HepG2 (cell line): Measurements from ENCODE around the gene VPS9D1. TPM values are rescaled to one million over a fixed set of nuclear protein-coding genes. Genes with fewer than 3 reads are reported as not detected.
A peak's percentile ranks its signal among the peaks of the same experiment; 100 is the strongest.

Experiments
- BHLHE40 ChIP-seq: IDR thresholded peaks from 2 replicates; pipeline ENCODE4 v1.6.1; 2011; ENCODE audit warnings: low read length, improper control_type of control experiment
- CERS6 ChIP-seq: sonication (generic); formaldehyde crosslinking; IDR thresholded peaks from 2 replicates; pipeline ENCODE4 v1.5.0; 2020; ENCODE audit warnings: missing genetic modification reagents
- ETS1 ChIP-seq: sonication (generic); formaldehyde crosslinking; IDR thresholded peaks from 2 replicates; pipeline ENCODE4 v1.4.0; 2020; ENCODE audit warnings: missing genetic modification reagents
- FOXA1 ChIP-seq, 2 experiments: fragments of 450-650 bp in 1 of 2; sonication (generic) in 1 of 2; formaldehyde crosslinking in 1 of 2; IDR thresholded peaks; 2 replicates each; pipeline versions ENCODE4 v1.4.0 to v1.6.1; 2016 to 2020; ENCODE audit warnings: missing genetic modification reagents in 1 of 2
- FOXJ3 ChIP-seq: sonication (generic); formaldehyde crosslinking; IDR thresholded peaks from 2 replicates; pipeline ENCODE4 v1.4.0; 2020; ENCODE audit warnings: missing genetic modification reagents, mild to moderate bottlenecking, borderline replicate concordance
- MEIS1 ChIP-seq: sonication (generic); formaldehyde crosslinking; IDR thresholded peaks from 2 replicates; pipeline ENCODE4 v1.9.0; 2021; ENCODE audit warnings: mild to moderate bottlenecking, missing genetic modification reagents, moderate library complexity, borderline replicate concordance
- TBX2 ChIP-seq: sonication (generic); formaldehyde crosslinking; IDR thresholded peaks from 2 replicates; pipeline ENCODE4 v1.5.0; 2020; ENCODE audit warnings: missing genetic modification reagents, mild to moderate bottlenecking, borderline replicate concordance
- ZBTB40 ChIP-seq, 2 experiments: fragments of 450-650 bp in 1 of 2; sonication (generic) in 1 of 2; formaldehyde crosslinking in 1 of 2; IDR thresholded peaks; 2 replicates each; pipeline versions ENCODE4 v1.6.1 to v1.8.0; 2016 to 2022; ENCODE audit warnings: antibody characterized with exemption in 1 of 2, mild to moderate bottlenecking in 1 of 2, missing genetic modification reagents in 1 of 2
- ZNF124 ChIP-seq: sonication (generic); formaldehyde crosslinking; IDR thresholded peaks from 2 replicates; pipeline ENCODE4 v1.4.0; 2020; ENCODE audit warnings: missing genetic modification reagents
- ZNF17 ChIP-seq: sonication (generic); formaldehyde crosslinking; IDR thresholded peaks from 2 replicates; pipeline ENCODE4 v1.5.0; 2020; ENCODE audit warnings: mild to moderate bottlenecking, missing genetic modification reagents
- ZNF546 ChIP-seq: sonication (generic); formaldehyde crosslinking; conservative IDR thresholded peaks from 2 replicates; pipeline ENCODE4 v1.8.1; 2023; ENCODE audit warnings: mild to moderate bottlenecking, missing genetic modification reagents
- ZNF597 ChIP-seq: sonication (generic); formaldehyde crosslinking; IDR thresholded peaks from 2 replicates; pipeline ENCODE4 v1.5.0; 2020; ENCODE audit warnings: missing genetic modification reagents
- ZNF850 ChIP-seq: sonication (generic); formaldehyde crosslinking; conservative IDR thresholded peaks from 2 replicates; pipeline ENCODE4 v1.9.0; 2021; ENCODE audit warnings: mild to moderate bottlenecking, missing genetic modification reagents
- polyA plus RNA-seq, 8 experiments: library from polyadenylated mRNA; depleted of rRNA in 3 of 8; stranded (reverse) in 7 of 8; unstranded in 1 of 8; fragments of >200 nt; fragmentation: Illumina TruSeq in 4 of 8; extraction: Trizol in 4 of 8; gene quantifications; 2 replicates each; pipeline versions ENCODE4 v1.2.1 to v1.2.3, GENCODE V29; 2011 to 2016; ENCODE audit warnings: low read depth in 4 of 8, missing spikeins in 1 of 8, mixed read lengths in 1 of 8; ENCODE audit not compliant: insufficient read depth in 1 of 8
- total RNA-seq, 5 experiments: library from RNA; depleted of rRNA; stranded (reverse); fragments of >200 nt; fragmentation: Illumina TruSeq; extraction: Trizol; gene quantifications; 2 replicates each; pipeline ENCODE4 v1.2.3, GENCODE V29; 2016; ENCODE audit warnings: low read depth in 1 of 5

The VPS9D1 gene
- total and polyA plus RNA-seq, 2 of the 13 experiments (the other 11 are each of a cell fraction or from before 2014, with no cell fraction given): 10.1 to 13.2 TPM

- TF ChIP-seq ZBTB40 (IDR thresholded peaks at IDR 0.05): no peak
- TF ChIP-seq ZBTB40 (CRISPR knock-in tag; IDR thresholded peaks at IDR 0.05): peak; percentile 93
- peak; percentile 99 for TF ChIP-seq FOXJ3 (CRISPR knock-in tag)
- 0 out of 2 replicates have a peak, but pooled peaks have one; percentile 80 for TF ChIP-seq ZNF850 (CRISPR knock-in tag)
- peak; percentile 96 for TF ChIP-seq ZNF546 (CRISPR knock-in tag)
- peak; percentile 91 for TF ChIP-seq BHLHE40
- peak; percentile 91; the same call in 1 of the 2 replicates for TF ChIP-seq MEIS1 (CRISPR knock-in tag)
- peak; percentile 96; the same call in 1 of the 2 replicates for TF ChIP-seq ETS1 (CRISPR knock-in tag)
- TF ChIP-seq ZNF124 (CRISPR knock-in tag): peak; percentile 98
- no peak for TF ChIP-seq FOXA1 (IDR thresholded peaks at IDR 0.05)
- TF ChIP-seq FOXA1 (CRISPR knock-in tag; IDR thresholded peaks at IDR 0.05): peak; percentile 70
- TF ChIP-seq ZNF17 (CRISPR knock-in tag): no peak
- TF ChIP-seq TBX2 (CRISPR knock-in tag): peak; percentile 99
- peak; percentile 93 for TF ChIP-seq CERS6
- no peak for TF ChIP-seq ZNF597 (CRISPR knock-in tag)
Measured at GRCh38 chr16:89687092-89687940, 33.4 kb downstream of the VPS9D1 start (continued).
